OCI-LY3 (cell line): ENCODE measurements around the gene TREM1.

Experiments
- H2AFZ ChIP-seq: fragments of 200-600, 300-600 bp; shearing (Covaris generic); 2 replicates; pipeline ENCODE4 v1.6.0; 2014; ENCODE audit warnings: antibody characterized with exemption, low read depth, low read length
- H3K27ac ChIP-seq: fragments of 200-600, 300-600 bp; sonication (generic); 2 replicates; pipeline ENCODE4 v1.5.1; 2014; ENCODE audit warnings: mild to moderate bottlenecking, low read length, moderate library complexity, mixed read lengths
- H3K27me3 ChIP-seq: fragments of 200-600, 300-600 bp; sonication (generic); 2 replicates; pipeline ENCODE4 v1.6.1; 2014; ENCODE audit warnings: low read depth, low read length, mixed read lengths
- H3K36me3 ChIP-seq: fragments of 200-600, 300-600 bp; sonication (generic); replicated peaks from 2 replicates; pipeline ENCODE3; 2014; ENCODE audit warnings: low read depth, low read length, mixed read lengths
- H3K4me1 ChIP-seq: fragments of 300-600, 200-600 bp; sonication (generic); 2 replicates; pipeline ENCODE4 v1.6.1; 2014; ENCODE audit warnings: low read length, mixed read lengths
- H3K4me2 ChIP-seq: fragments of 200-600, 300-600 bp; sonication (generic); 2 replicates; pipeline ENCODE4 v1.6.1; 2014; ENCODE audit warnings: low read length, mixed read lengths
- H3K4me3 ChIP-seq: fragments of 300-600, 200-600 bp; sonication (generic); 2 replicates; pipeline ENCODE4 v1.5.1; 2014; ENCODE audit warnings: antibody characterized with exemption, mild to moderate bottlenecking, low read length, moderate library complexity
- H3K79me2 ChIP-seq: fragments of 300-600, 200-600 bp; shearing (Covaris generic); 2 replicates; pipeline ENCODE4 v1.6.1; 2014; ENCODE audit warnings: mild to moderate bottlenecking, low read length, mixed read lengths
- H3K9ac ChIP-seq: fragments of 300-600, 200-600 bp; shearing (Covaris generic); 2 replicates; pipeline ENCODE4 v1.6.0; 2014; ENCODE audit warnings: mild to moderate bottlenecking, low read length, moderate library complexity
- H3K9me3 ChIP-seq: fragments of 200-600, 300-600 bp; shearing (Covaris generic); 2 replicates; pipeline ENCODE4 v1.6.1; 2014; ENCODE audit warnings: low read length, mixed read lengths; ENCODE audit not compliant: insufficient read depth
- H4K20me1 ChIP-seq: fragments of 200-600, 300-600 bp; sonication (generic); 2 replicates; pipeline ENCODE4 v1.6.1; 2016; ENCODE audit warnings: low read length, mixed read lengths; ENCODE audit not compliant: insufficient read depth
- EZH2phosphoT487 ChIP-seq: fragments of 200-600 bp; shearing (Covaris generic); IDR thresholded peaks from 2 replicates; pipeline ENCODE4 v1.6.1; 2018; ENCODE audit warnings: antibody characterized with exemption, mixed run types, low read depth
- TF ChIP-seq, protein P1 (sequence below): fragments of 200-600, 300-600 bp; sonication (generic); IDR thresholded peaks from 2 replicates; pipeline ENCODE4 v1.5.1; 2014; ENCODE audit warnings: antibody characterized with exemption, low read length, low read depth

The TREM1 gene

DNA sequence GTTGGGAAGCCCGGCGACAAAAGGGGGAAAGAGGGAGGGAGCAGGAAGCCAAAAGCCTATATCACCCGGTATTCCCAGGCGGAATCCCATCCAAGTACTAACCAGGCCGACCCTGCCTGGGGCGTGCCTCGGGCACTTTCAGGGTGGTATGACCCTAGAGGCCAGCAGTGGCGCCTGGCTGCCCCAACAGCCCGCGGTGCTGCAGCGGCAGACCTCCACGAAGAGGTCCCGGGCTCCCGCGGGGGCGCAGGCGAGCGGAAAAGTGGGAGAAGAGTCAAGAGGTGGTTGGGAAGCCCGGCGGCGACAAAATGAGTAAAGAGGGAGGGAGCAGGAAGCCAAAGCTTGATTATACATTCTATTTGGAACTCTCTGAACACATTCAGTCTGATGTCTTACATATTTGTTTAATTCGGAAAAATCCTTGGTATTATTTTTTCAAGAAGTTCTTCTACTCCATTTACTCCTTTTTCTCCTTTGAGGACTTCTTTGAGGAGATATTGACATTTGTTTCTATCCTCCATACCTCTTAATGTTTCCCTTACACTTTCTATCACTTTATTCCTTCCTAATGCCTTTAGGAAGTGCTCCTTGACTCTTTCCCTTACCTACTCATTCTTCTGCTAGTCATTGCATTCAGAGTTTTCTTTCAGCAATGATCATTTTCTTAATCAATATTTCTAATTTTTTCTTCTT lies 46.9 kb downstream of the TREM1 start:
- no peaks in the 10 kb centered on the region for H3K79me2 ChIP-seq
- H3K27ac ChIP-seq, result no peak overlapping the region
- no peak overlapping the region for H3K4me3 ChIP-seq
- TF ChIP-seq EZH2phosphoT487, result no peak
- TF ChIP-seq, protein P1, sequence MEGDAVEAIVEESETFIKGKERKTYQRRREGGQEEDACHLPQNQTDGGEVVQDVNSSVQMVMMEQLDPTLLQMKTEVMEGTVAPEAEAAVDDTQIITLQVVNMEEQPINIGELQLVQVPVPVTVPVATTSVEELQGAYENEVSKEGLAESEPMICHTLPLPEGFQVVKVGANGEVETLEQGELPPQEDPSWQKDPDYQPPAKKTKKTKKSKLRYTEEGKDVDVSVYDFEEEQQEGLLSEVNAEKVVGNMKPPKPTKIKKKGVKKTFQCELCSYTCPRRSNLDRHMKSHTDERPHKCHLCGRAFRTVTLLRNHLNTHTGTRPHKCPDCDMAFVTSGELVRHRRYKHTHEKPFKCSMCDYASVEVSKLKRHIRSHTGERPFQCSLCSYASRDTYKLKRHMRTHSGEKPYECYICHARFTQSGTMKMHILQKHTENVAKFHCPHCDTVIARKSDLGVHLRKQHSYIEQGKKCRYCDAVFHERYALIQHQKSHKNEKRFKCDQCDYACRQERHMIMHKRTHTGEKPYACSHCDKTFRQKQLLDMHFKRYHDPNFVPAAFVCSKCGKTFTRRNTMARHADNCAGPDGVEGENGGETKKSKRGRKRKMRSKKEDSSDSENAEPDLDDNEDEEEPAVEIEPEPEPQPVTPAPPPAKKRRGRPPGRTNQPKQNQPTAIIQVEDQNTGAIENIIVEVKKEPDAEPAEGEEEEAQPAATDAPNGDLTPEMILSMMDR, result no peak
- no peaks in the 10 kb centered on the region for H3K4me1 ChIP-seq
- H2AFZ ChIP-seq, result no peak overlapping the region
- no peak overlapping the region for H3K9ac ChIP-seq
- no peaks in the 10 kb centered on the region for H3K9me3 ChIP-seq
- H4K20me1 ChIP-seq, result no peaks in the 10 kb centered on the region
- H3K36me3 ChIP-seq, result no peaks in the 10 kb centered on the region
- no peak overlapping the region for H3K4me2 ChIP-seq
- peaks cover 29% of the 10 kb centered on the region for H3K27me3 ChIP-seq

DNA sequence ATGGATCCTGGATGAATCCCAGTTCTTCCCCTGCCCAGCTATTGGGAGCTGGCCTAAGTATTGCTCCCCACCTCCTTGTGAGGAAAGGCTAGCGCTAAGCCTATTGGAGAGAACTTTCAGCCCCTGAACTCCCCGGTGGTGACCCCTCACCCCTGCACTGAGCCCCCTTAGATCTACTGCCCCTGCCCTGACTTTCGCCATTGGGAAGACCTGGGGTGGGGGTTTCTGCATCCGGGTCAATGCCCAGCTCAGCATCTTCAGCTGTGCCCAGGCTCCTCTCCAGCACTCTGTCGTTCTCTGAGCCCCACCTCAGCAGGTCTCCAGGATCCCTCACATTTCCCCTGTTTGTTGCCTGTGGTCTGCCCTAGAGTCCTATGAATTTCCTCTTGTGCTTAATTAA lies 49.4 kb downstream of the TREM1 start:
- peaks cover 29% of the 10 kb centered on the region for H3K27me3 ChIP-seq
- no peak overlapping the region for H3K9ac ChIP-seq
- TF ChIP-seq, protein P1, result no peak
- TF ChIP-seq EZH2phosphoT487, result no peak

DNA sequence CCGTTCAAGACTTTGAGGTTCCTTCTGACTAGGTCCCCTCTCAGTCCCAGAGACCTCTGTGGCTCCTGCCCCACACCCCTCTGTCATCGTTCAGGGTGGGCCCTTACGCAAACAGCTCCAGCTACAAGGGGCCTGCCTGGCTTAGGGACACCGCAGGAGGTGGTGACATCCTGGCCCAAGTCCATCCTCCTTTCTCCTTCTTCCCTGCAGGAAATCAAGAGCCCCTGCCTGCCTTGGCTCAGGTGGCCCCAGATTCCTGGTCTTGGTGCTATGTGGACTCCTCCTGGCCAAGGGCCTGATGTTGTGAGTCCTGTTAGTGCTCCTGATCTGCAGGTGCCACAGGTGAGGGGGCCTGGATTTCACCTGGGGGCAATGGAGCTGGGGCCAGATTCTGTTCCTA lies 50.2 kb downstream of the TREM1 start:
- no peaks in the 10 kb centered on the region for H3K36me3 ChIP-seq
- no peaks in the 10 kb centered on the region for H3K79me2 ChIP-seq
- TF ChIP-seq, protein P1, result no peak
- TF ChIP-seq EZH2phosphoT487, result no peak
- no peaks in the 10 kb centered on the region for H3K4me1 ChIP-seq
- H3K4me3 ChIP-seq, result no peak overlapping the region
- H3K9ac ChIP-seq, result no peak overlapping the region
- H3K9me3 ChIP-seq, result no peaks in the 10 kb centered on the region
- peaks cover 33% of the 10 kb centered on the region for H3K27me3 ChIP-seq
- H3K4me2 ChIP-seq, result no peak overlapping the region
- no peaks in the 10 kb centered on the region for H4K20me1 ChIP-seq
- H2AFZ ChIP-seq, result no peak overlapping the region
- no peak overlapping the region for H3K27ac ChIP-seq

More for the DNA sequence above, 49.4 kb downstream of the TREM1 start:
- Histone ChIP-seq H3K4me1 (no peaks in the 10 kb centered on the region), H3K4me2 (no peak overlapping the region), H3K27ac (no peak overlapping the region), H2AFZ (no peak overlapping the region), H4K20me1 (no peaks in the 10 kb centered on the region), H3K4me3 (no peak overlapping the region), H3K9me3 (no peaks in the 10 kb centered on the region), H3K79me2 (no peaks in the 10 kb centered on the region), H3K36me3 (no peaks in the 10 kb centered on the region)

DNA sequence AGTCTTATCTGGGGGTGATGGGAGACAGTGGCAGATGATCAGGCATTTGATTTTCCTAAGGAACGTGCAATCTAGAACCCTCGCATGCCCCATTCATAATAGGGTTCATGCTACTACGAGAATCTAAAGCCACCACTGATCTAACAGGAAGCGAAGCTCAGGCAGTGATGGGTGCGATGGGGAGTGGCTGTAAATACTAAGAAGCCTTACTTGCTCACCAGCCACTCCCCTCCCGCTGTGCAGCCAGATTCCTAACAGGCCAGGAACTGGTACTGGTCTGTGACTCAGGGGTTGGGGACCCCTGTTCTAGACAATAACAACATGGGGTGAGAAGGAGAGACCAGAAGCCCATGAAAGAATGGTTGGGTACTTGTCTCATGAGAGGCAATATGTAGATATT lies 53.8 kb downstream of the TREM1 start:
- H4K20me1 ChIP-seq, result no peaks in the 10 kb centered on the region
- TF ChIP-seq, protein P1, result no peak
- TF ChIP-seq EZH2phosphoT487, result no peak
- H3K4me1 ChIP-seq, result peaks cover 6% of the 10 kb centered on the region; the same call in 1 of the 2 replicates
- H3K4me2 ChIP-seq, result no peak overlapping the region
- no peak overlapping the region for H3K4me3 ChIP-seq
- H3K9ac ChIP-seq, result no peak overlapping the region
- H3K27me3 ChIP-seq, result peaks cover 7% of the 10 kb centered on the region; the same call in 1 of the 2 replicates
- H3K27ac ChIP-seq, result no peak overlapping the region
- H2AFZ ChIP-seq, result no peak overlapping the region
- no peaks in the 10 kb centered on the region for H3K79me2 ChIP-seq
- H3K36me3 ChIP-seq, result no peaks in the 10 kb centered on the region
- no peaks in the 10 kb centered on the region for H3K9me3 ChIP-seq
